GM12875 (cell line): ENCODE measurements around the gene LPP.

Experiments
- H3K4me3 ChIP-seq: one replicate; pipeline ENCODE4 v1.5.1; 2011; ENCODE audit warnings: low read depth, low read length, control low read depth
- CTCF ChIP-seq: IDR thresholded peaks from 2 replicates; pipeline ENCODE4 v1.5.1; 2011; ENCODE audit warnings: low read depth, mild to moderate bottlenecking, control low read depth, inconsistent platforms, low read length, moderate library complexity, borderline replicate concordance; ENCODE audit not compliant: insufficient read depth

Gene LPP

GRCh38 chr3:188888321-188889053 lies 734.5 kb downstream of the LPP start:
- no peak for TF ChIP-seq CTCF
- H3K4me3 ChIP-seq, result no peak overlapping the region

- TF ChIP-seq CTCF, result no peak
- no peak overlapping the region for H3K4me3 ChIP-seq
Measured at GRCh38 chr3:188889054-188889491, 735.1 kb downstream of the LPP start.

- no peak for TF ChIP-seq CTCF
- no peak overlapping the region for H3K4me3 ChIP-seq
Measured at GRCh38 chr3:188890572-188891270, 736.8 kb downstream of the LPP start.

GRCh38 chr3:188899881-188900280 lies 745.9 kb downstream of the LPP start:
- H3K4me3 ChIP-seq, result no peak overlapping the region
- TF ChIP-seq CTCF, result no peak

GRCh38 chr3:188900421-188900951 lies 746.5 kb downstream of the LPP start:
- TF ChIP-seq CTCF, result no peak
- H3K4me3 ChIP-seq, result no peak overlapping the region

GRCh38 chr3:188901126-188901525 lies 747.2 kb downstream of the LPP start:
- H3K4me3 ChIP-seq, result no peak overlapping the region
- no peak for TF ChIP-seq CTCF
